Measurements from ENCODE around the gene NPBWR2. TPM values are rescaled to one million over a fixed set of nuclear protein-coding genes. Genes with fewer than 3 reads are reported as not detected.

The NPBWR2 gene
- total and polyA plus RNA-seq, 2 donors (not counting 1 experiment from before 2014, with no cell fraction given) = not detected

DNA sequence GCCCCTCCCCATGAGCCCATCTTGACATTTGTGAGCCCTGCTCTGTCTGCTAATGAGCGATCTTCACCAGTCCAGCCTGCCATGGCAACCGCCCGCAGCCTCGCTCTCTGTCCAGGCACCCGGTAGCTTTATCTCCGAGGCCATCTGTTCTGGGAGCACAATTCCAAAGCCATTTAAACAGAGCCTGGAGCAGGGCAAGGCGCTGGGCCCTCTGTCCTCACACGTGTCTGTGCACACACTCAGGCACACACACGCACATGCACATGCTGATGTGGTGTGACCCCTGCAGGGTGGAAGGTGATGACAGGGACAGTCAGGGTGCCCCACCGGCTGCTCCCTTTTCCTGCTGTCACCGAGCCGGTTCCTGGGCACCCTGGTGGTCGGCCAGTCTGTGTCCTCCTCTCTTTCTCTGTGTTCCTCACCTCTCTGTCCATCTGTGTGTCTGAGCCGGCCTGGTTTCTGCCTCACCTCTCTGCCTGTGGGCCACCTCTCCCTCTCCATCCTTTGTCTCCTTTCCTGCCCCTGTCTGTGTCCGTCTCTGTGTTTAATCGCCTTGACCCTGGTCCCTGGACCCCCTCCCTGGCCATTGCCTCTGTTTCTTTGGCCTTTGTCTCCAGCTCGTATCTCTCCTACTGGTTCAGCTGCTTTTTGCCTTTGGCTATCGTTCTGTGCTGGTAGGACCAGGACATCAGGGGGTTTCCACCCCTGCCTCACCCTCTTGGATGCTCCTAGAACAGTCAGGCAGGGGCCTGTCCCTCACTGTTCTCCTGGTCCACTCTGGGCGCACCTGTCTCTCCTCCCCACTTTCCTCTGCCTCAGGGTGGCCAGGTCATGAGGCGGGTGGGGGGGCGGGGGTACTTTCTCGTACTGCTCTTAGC lies 48.1 kb upstream of the NPBWR2 start:
- Histone ChIP-seq H3K79me2 (ENCODE audit: control insufficient read depth, insufficient read depth, low read length) (no peaks in the 10 kb centered on the region), H3K9ac (ENCODE audit: insufficient read depth, low read length) (no peak overlapping the region), H3K27me3 (ENCODE audit: control insufficient read depth, insufficient read depth, low read length) (no peaks in the 10 kb centered on the region), H2AFZ (ENCODE audit: low read length) (no peak overlapping the region), H3K36me3 (ENCODE audit: control insufficient read depth, insufficient read depth, low read length) (no peaks in the 10 kb centered on the region), H4K20me1 (ENCODE audit: control insufficient read depth, extremely low read depth, insufficient read depth, low read length) (no peaks in the 10 kb centered on the region), H3K4me2 (ENCODE audit: extremely low read depth, insufficient read depth, low read length) (no peak overlapping the region), H3K4me3 (replicated peaks in 1 of 4; ENCODE audit: control extremely low read depth in 1 of 4, insufficient read depth in 1 of 4, low read depth in 3 of 4, low read length in 4 of 4) (no peak overlapping the region), H3K9me3 (ENCODE audit: control insufficient read depth, insufficient read depth, low read depth, low read length) (no peaks in the 10 kb centered on the region), H3K4me1 (ENCODE audit: control insufficient read depth, extremely low read depth, insufficient read depth, low read length) (no peaks in the 10 kb centered on the region), H3K27ac (ENCODE audit: insufficient read depth, low read length) (no peak overlapping the region)
- TF ChIP-seq CTCF (conservative IDR thresholded peaks at IDR 0.05 in 1 of 2, IDR thresholded peaks at IDR 0.05 in 1 of 2; ENCODE audit: low read depth in 1 of 2, low read length in 2 of 2) (no peak), EZH2 (IDR thresholded peaks at IDR 0.05; ENCODE audit: low read length, missing control alignments) (no peak)
- no peak for DNase-seq (ENCODE audit: low read depth in 2 of 2)

DNA sequence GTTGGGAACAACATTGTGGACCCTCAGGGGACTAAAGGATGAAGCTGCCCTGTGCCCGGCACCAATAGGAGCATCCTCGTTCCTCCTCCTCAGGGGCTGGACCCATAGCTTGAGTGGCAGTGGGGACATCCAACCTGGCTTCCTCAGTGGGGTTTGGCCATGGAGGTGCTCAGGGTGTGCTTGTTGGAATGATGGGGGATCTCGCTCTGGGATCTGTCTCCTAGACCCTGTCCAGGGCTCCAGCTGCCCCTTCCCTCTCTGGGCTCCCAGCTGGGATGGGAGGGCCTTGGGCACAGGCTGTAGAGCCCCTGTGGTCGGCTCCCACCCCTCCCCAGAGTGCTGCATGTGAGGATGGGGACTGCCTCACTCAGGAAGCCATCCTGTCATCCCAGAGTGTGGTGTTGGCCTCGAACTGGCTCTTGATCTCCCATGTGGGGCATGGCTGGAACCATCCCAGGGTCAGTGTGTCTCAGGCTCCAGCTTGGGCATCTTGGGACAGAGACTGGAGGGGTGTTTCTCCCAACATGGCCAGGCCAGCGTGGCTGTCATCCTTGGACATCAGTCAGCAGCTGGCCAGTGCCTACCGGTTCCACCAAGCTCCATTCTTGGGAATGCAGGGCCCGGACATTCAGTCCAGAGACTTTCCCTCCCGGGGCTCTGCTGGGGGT lies 47.4 kb upstream of the NPBWR2 start:
- Histone ChIP-seq H3K27me3 (ENCODE audit: control insufficient read depth, insufficient read depth, low read length) (no peaks in the 10 kb centered on the region), H3K9ac (ENCODE audit: insufficient read depth, low read length) (no peak overlapping the region), H3K4me2 (ENCODE audit: extremely low read depth, insufficient read depth, low read length) (no peak overlapping the region), H3K4me1 (ENCODE audit: control insufficient read depth, extremely low read depth, insufficient read depth, low read length) (no peaks in the 10 kb centered on the region), H2AFZ (ENCODE audit: low read length) (no peak overlapping the region), H3K27ac (ENCODE audit: insufficient read depth, low read length) (no peak overlapping the region), H3K36me3 (ENCODE audit: control insufficient read depth, insufficient read depth, low read length) (no peaks in the 10 kb centered on the region), H3K9me3 (ENCODE audit: control insufficient read depth, insufficient read depth, low read depth, low read length) (no peaks in the 10 kb centered on the region), H3K4me3 (replicated peaks in 1 of 4; ENCODE audit: control extremely low read depth in 1 of 4, insufficient read depth in 1 of 4, low read depth in 3 of 4, low read length in 4 of 4) (no peak overlapping the region), H4K20me1 (ENCODE audit: control insufficient read depth, extremely low read depth, insufficient read depth, low read length) (no peaks in the 10 kb centered on the region), H3K79me2 (ENCODE audit: control insufficient read depth, insufficient read depth, low read length) (no peaks in the 10 kb centered on the region)
- DNase-seq (ENCODE audit: low read depth in 2 of 2) = no peak
- TF ChIP-seq EZH2 (IDR thresholded peaks at IDR 0.05; ENCODE audit: low read length, missing control alignments) = no peak
- TF ChIP-seq CTCF (conservative IDR thresholded peaks at IDR 0.05 in 1 of 2, IDR thresholded peaks at IDR 0.05 in 1 of 2; ENCODE audit: low read depth in 1 of 2, low read length in 2 of 2) = no peak

DNA sequence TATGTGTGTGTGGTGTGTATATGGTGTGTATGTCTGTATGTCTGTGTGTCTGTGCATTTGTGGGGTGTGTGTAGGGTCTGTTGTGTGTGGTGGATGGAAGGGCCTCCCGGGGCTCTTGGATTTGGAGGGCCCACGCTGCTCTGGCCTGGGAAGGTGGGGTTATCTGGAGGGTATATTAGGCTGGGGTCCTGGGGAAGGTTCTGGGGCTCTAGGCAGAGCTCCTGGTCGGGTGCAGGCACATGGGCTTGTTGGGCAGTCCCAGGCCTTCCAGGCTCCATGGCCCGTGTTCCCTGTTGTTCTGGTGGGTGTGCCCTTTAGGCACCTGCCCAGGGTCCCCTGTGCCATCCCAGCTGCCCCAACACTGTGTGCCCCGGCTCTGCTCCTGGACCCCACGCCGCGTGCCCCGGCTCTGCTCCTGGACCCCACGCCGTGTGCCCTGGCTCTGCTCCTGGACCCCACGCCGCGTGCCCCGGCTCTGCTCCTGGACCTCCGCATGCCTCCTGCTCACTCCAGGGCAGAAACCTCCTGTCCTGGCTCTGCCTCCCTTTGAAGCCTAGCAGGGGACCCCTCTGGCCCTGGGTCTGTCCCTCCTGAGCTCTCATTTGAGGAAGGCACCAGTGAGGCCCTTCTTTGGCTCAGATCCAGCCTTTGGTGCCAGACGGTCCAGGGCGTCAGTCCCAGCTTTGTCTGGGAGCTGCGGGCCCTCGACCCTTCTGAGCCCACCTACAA lies 46.7 kb upstream of the NPBWR2 start:
- Histone ChIP-seq H3K4me3 (replicated peaks in 1 of 4; ENCODE audit: control extremely low read depth in 1 of 4, insufficient read depth in 1 of 4, low read depth in 3 of 4, low read length in 4 of 4) (no peak overlapping the region), H2AFZ (ENCODE audit: low read length) (no peak overlapping the region)
- no peak for DNase-seq (ENCODE audit: low read depth in 2 of 2)

More for the DNA sequence above, 46.7 kb upstream of the NPBWR2 start:
- no peaks in the 10 kb centered on the region for H3K36me3 ChIP-seq (ENCODE audit: control insufficient read depth, insufficient read depth, low read length)
- TF ChIP-seq EZH2 (IDR thresholded peaks at IDR 0.05; ENCODE audit: low read length, missing control alignments) (no peak), CTCF (conservative IDR thresholded peaks at IDR 0.05 in 1 of 2, IDR thresholded peaks at IDR 0.05 in 1 of 2; ENCODE audit: low read depth in 1 of 2, low read length in 2 of 2) (no peak)
- H3K9me3 ChIP-seq (ENCODE audit: control insufficient read depth, insufficient read depth, low read depth, low read length) = no peaks in the 10 kb centered on the region
- no peak overlapping the region for H3K9ac ChIP-seq (ENCODE audit: insufficient read depth, low read length)
- no peaks in the 10 kb centered on the region for H3K4me1 ChIP-seq (ENCODE audit: control insufficient read depth, extremely low read depth, insufficient read depth, low read length)
- no peaks in the 10 kb centered on the region for H3K27me3 ChIP-seq (ENCODE audit: control insufficient read depth, insufficient read depth, low read length)
- H3K4me2 ChIP-seq (ENCODE audit: extremely low read depth, insufficient read depth, low read length) = no peak overlapping the region
- H3K79me2 ChIP-seq (ENCODE audit: control insufficient read depth, insufficient read depth, low read length) = no peaks in the 10 kb centered on the region
- H3K27ac ChIP-seq (ENCODE audit: insufficient read depth, low read length) = no peak overlapping the region
- H4K20me1 ChIP-seq (ENCODE audit: control insufficient read depth, extremely low read depth, insufficient read depth, low read length) = no peaks in the 10 kb centered on the region
